H1 (cell line): ENCODE measurements around the gene TLR9. TPM values are rescaled to one million over a fixed set of nuclear protein-coding genes. Genes with fewer than 3 reads are reported as not detected.

Experiments
- CTCF ChIA-PET: fragments of 300-600 bp; sonication (Branson Sonifier 250); formaldehyde crosslinking; loops from one replicate; lab custom pipeline; 2021; ENCODE audit not compliant: partially characterized antibody; lab: Charles Lee
- POLR2A ChIA-PET: fragments of 300-600 bp; sonication (Branson Sonifier 250); formaldehyde crosslinking; loops from one replicate; lab custom pipeline; 2021; ENCODE audit warnings: inconsistent platforms; ENCODE audit not compliant: partially characterized antibody; lab: Charles Lee
- DNase-seq, 2 experiments: peaks; one replicate each; pipeline versions ENCODE4 v3.0.0 to v3.0.0-alpha.2; 2010 to 2022; ENCODE audit warnings: low spot score in 2 of 2, low read depth in 1 of 2, mixed read lengths in 1 of 2
- FAIRE-seq: peaks from 2 replicates; lab custom pipeline; 2011; peaks lifted over from hg19 to GRCh38; lab: Jason Lieb, UNC
- H2AFZ ChIP-seq: 2 replicates; pipeline ENCODE4 v1.8.1; 2012; ENCODE audit warnings: low read length, inconsistent platforms
- H2AK5ac ChIP-seq: 2 replicates; pipeline ENCODE4 v1.6.1; 2013; ENCODE audit warnings: low read depth, low read length
- H2BK120ac ChIP-seq: replicated peaks from 2 replicates; pipeline ENCODE3; 2013; ENCODE audit warnings: low read depth, low read length, inconsistent platforms
- H2BK12ac ChIP-seq: 2 replicates; pipeline ENCODE4 v1.6.1; 2013; ENCODE audit warnings: low read depth, low read length
- H2BK15ac ChIP-seq: 2 replicates; pipeline ENCODE4 v1.6.1; 2013; ENCODE audit warnings: low read length
- H2BK20ac ChIP-seq: 2 replicates; pipeline ENCODE4 v1.6.1; 2013; ENCODE audit warnings: low read length
- H2BK5ac ChIP-seq: 2 replicates; pipeline ENCODE4 v1.6.1; 2013; ENCODE audit warnings: low read depth, low read length
- H3K14ac ChIP-seq: 2 replicates; pipeline ENCODE4 v1.6.1; 2013; ENCODE audit warnings: inconsistent platforms; ENCODE audit not compliant: insufficient read length
- H3K18ac ChIP-seq: 2 replicates; pipeline ENCODE4 v1.6.1; 2013; ENCODE audit warnings: low read length; ENCODE audit errors: extremely low read depth
- H3K23ac ChIP-seq: 2 replicates; pipeline ENCODE4 v1.6.1; 2013; ENCODE audit warnings: inconsistent platforms; ENCODE audit not compliant: insufficient read length
- H3K23me2 ChIP-seq: 2 replicates; pipeline ENCODE4 v1.6.1; 2013; ENCODE audit warnings: low read depth, low read length
- H3K27ac ChIP-seq: 2 replicates; pipeline ENCODE4 v1.6.1; 2011; ENCODE audit warnings: low read depth, low read length, inconsistent platforms
- H3K27me3 ChIP-seq, 4 experiments: replicated peaks in 1 of 4; 1 replicate in 1 of 4; 2 replicates in 3 of 4; pipeline versions ENCODE4 v1.6.1 to v1.8.1; 2011 to 2013; ENCODE audit warnings: low read length in 3 of 4, mild to moderate bottlenecking in 3 of 4, inconsistent platforms in 2 of 4, mixed read lengths in 2 of 4, moderate library complexity in 1 of 4; ENCODE audit not compliant: control insufficient read depth in 3 of 4, insufficient read depth in 3 of 4; ENCODE audit errors: extremely low read depth in 1 of 4
- H3K36me3 ChIP-seq, 4 experiments: 2 replicates each; pipeline versions ENCODE4 v1.6.1 to v1.8.1; 2011 to 2013; ENCODE audit warnings: mild to moderate bottlenecking in 4 of 4, low read length in 3 of 4, moderate library complexity in 2 of 4, control low read depth in 1 of 4, inconsistent platforms in 1 of 4; ENCODE audit not compliant: insufficient read depth in 4 of 4, control insufficient read depth in 2 of 4
- H3K4ac ChIP-seq: replicated peaks from 2 replicates; pipeline ENCODE3; 2013; ENCODE audit warnings: low read length, low read depth, mixed read lengths, inconsistent platforms; ENCODE audit not compliant: insufficient read length
- H3K4me1 ChIP-seq, 4 experiments: replicated peaks in 1 of 4; 1 replicate in 1 of 4; 2 replicates in 3 of 4; pipeline versions ENCODE4 v1.6.1 to v1.8.1; 2011 to 2013; ENCODE audit warnings: low read length in 3 of 4, inconsistent platforms in 2 of 4, mixed read lengths in 1 of 4; ENCODE audit not compliant: insufficient read depth in 4 of 4, control insufficient read depth in 3 of 4
- H3K4me2 ChIP-seq, 2 experiments: 2 replicates each; pipeline versions ENCODE4 v1.6.1 to v1.8.1; 2011 to 2013; ENCODE audit warnings: low read depth in 2 of 2, low read length in 2 of 2, control low read depth in 1 of 2, inconsistent platforms in 1 of 2, mild to moderate bottlenecking in 1 of 2; ENCODE audit not compliant: insufficient read depth in 1 of 2
- H3K4me3 ChIP-seq, 4 experiments: fragments of 200-600, 300-600 bp in 1 of 4; sonication (generic), shearing (Covaris generic), sonication (Bioruptor Twin) in 1 of 4; 2 replicates each; pipeline versions ENCODE4 v1.5.1 to v1.8.1; 2011 to 2016; ENCODE audit warnings: low read length in 4 of 4, low read depth in 3 of 4, control low read depth in 2 of 4, inconsistent platforms in 2 of 4, mild to moderate bottlenecking in 2 of 4, mixed read lengths in 1 of 4, moderate library complexity in 1 of 4; ENCODE audit not compliant: insufficient read depth in 2 of 4; ENCODE audit errors: extremely low read depth in 1 of 4
- H3K56ac ChIP-seq: replicated peaks from 2 replicates; pipeline ENCODE3; 2013; ENCODE audit warnings: low read depth, mild to moderate bottlenecking, mixed read lengths, low read length, inconsistent platforms; ENCODE audit not compliant: insufficient read length
- H3K79me1 ChIP-seq: 2 replicates; pipeline ENCODE4 v1.6.1; 2013; ENCODE audit warnings: low read depth, low read length, control low read depth
- H3K79me2 ChIP-seq, 2 experiments: 2 replicates each; pipeline versions ENCODE4 v1.6.1 to v1.8.1; 2012 to 2013; ENCODE audit warnings: low read length in 2 of 2, mild to moderate bottlenecking in 2 of 2, inconsistent platforms in 1 of 2; ENCODE audit not compliant: insufficient read depth in 2 of 2, control insufficient read depth in 1 of 2
- H3K9ac ChIP-seq, 4 experiments: replicated peaks in 1 of 4; 1 replicate in 1 of 4; 2 replicates in 3 of 4; pipeline versions ENCODE4 v1.6.1 to v1.8.1; 2011 to 2013; ENCODE audit warnings: low read depth in 3 of 4, low read length in 3 of 4, control low read depth in 2 of 4, mild to moderate bottlenecking in 2 of 4, moderate library complexity in 2 of 4, inconsistent platforms in 1 of 4; ENCODE audit errors: extremely low read depth in 1 of 4
- H3K9me3 ChIP-seq, 2 experiments: 2 replicates each; pipeline versions ENCODE4 v1.6.1 to v1.8.1; 2012 to 2013; ENCODE audit warnings: mild to moderate bottlenecking in 2 of 2, moderate library complexity in 2 of 2, control low read depth in 1 of 2, inconsistent platforms in 1 of 2, low read depth in 1 of 2, low read length in 1 of 2, mixed read lengths in 1 of 2; ENCODE audit not compliant: insufficient read depth in 2 of 2
- H4K20me1 ChIP-seq, 2 experiments: replicated peaks in 1 of 2; 2 replicates each; pipeline versions ENCODE3 to v1.8.1; 2011 to 2013; ENCODE audit warnings: inconsistent platforms in 2 of 2, low read length in 2 of 2, mild to moderate bottlenecking in 1 of 2; ENCODE audit not compliant: insufficient read depth in 2 of 2, control insufficient read depth in 1 of 2
- H4K5ac ChIP-seq: 2 replicates; pipeline ENCODE4 v1.6.1; 2013; ENCODE audit warnings: low read length, low read depth, mixed read lengths, inconsistent platforms; ENCODE audit not compliant: insufficient read length
- H4K8ac ChIP-seq: 2 replicates; pipeline ENCODE4 v1.8.0; 2013; ENCODE audit warnings: mild to moderate bottlenecking, moderate library complexity, low read length, inconsistent platforms; ENCODE audit not compliant: insufficient read depth; ENCODE audit errors: extremely low read depth
- H4K91ac ChIP-seq: replicated peaks from 2 replicates; pipeline ENCODE3; 2013; ENCODE audit warnings: low read length, mixed read lengths, inconsistent platforms; ENCODE audit not compliant: insufficient read length
- ASH2L ChIP-seq: fragments of 200-600, 300-600 bp; sonication (generic); IDR thresholded peaks from one replicate; pipeline ENCODE4 v1.7.1; 2017; ENCODE audit warnings: low read length
- CBX5 ChIP-seq: fragments of 300-800, 300-1000 bp; sonication (generic); IDR thresholded peaks from 2 replicates; pipeline ENCODE4 v1.7.1; 2016; ENCODE audit warnings: antibody characterized with exemption, low read length, low read depth
- CEBPB ChIP-seq: IDR thresholded peaks from 2 replicates; pipeline ENCODE4 v1.6.1; 2012; ENCODE audit warnings: low read depth, low read length
- EP300 ChIP-seq, 2 experiments: IDR thresholded peaks; 1 replicate in 1 of 2; 2 replicates in 1 of 2; pipeline ENCODE4 v1.6.1; 2011 to 2012; ENCODE audit warnings: low read depth in 2 of 2, low read length in 2 of 2, mild to moderate bottlenecking in 2 of 2, borderline replicate concordance in 1 of 2, inconsistent platforms in 1 of 2, moderate library complexity in 1 of 2
- EZH2 ChIP-seq: fragments of 200-600 bp; sonication (generic); IDR thresholded peaks from 2 replicates; pipeline ENCODE4 v1.7.1; 2012; ENCODE audit warnings: low read depth, mild to moderate bottlenecking, moderate library complexity, low read length, inconsistent platforms; ENCODE audit not compliant: severe bottlenecking
- HDAC2 ChIP-seq, 2 experiments: fragments of 300-600 bp in 1 of 2; sonication (generic) in 1 of 2; IDR thresholded peaks; 2 replicates each; pipeline ENCODE4 v1.6.1; 2011 to 2012; ENCODE audit warnings: low read depth in 2 of 2, low read length in 2 of 2, mild to moderate bottlenecking in 2 of 2, moderate library complexity in 2 of 2, borderline replicate concordance in 1 of 2, inconsistent platforms in 1 of 2
- JUND ChIP-seq: IDR thresholded peaks from 2 replicates; pipeline ENCODE4 v1.6.1; 2011; ENCODE audit warnings: mild to moderate bottlenecking, improper control_type of control experiment, low read length
- KDM5A ChIP-seq: fragments of 200-600 bp; IDR thresholded peaks from 2 replicates; pipeline ENCODE4 v1.7.1; 2012; ENCODE audit warnings: mild to moderate bottlenecking, low read length, inconsistent platforms, mixed read lengths
- RNF2 ChIP-seq: fragments of 200-900, 300-1000 bp; sonication (generic); IDR thresholded peaks from 2 replicates; pipeline ENCODE4 v1.7.1; 2016; ENCODE audit warnings: borderline replicate concordance, low read depth, mild to moderate bottlenecking, antibody characterized with exemption, low read length; ENCODE audit not compliant: poor library complexity, severe bottlenecking; ENCODE audit errors: missing control alignments
- SAP30 ChIP-seq: fragments of 300-600 bp; sonication (generic); IDR thresholded peaks from 2 replicates; pipeline ENCODE4 v1.7.1; 2012; ENCODE audit warnings: low read length, moderate library complexity, mild to moderate bottlenecking, inconsistent platforms; ENCODE audit not compliant: insufficient read depth, insufficient replicate concordance
- TAF1 ChIP-seq: IDR thresholded peaks from 2 replicates; pipeline ENCODE4 v1.6.1; 2011; ENCODE audit warnings: mild to moderate bottlenecking, low read depth, low read length
- WGBS, 2 experiments: shearing (Covaris generic) in 1 of 2; methylation state at CpG; one replicate each; pipeline versions ENCODE4 v1.1.6 to v1.1.7; 2013 to 2015; ENCODE audit warnings: low lambda C conversion rate in 2 of 2, mixed read lengths in 2 of 2, inconsistent platforms in 1 of 2, low coverage in 1 of 2, missing lambda C conversion rate in 1 of 2; ENCODE audit not compliant: insufficient replicate concordance in 2 of 2, insufficient coverage in 1 of 2, insufficient read length in 1 of 2; ENCODE audit errors: extremely low coverage in 1 of 2, missing lambda C conversion rate in 1 of 2; 5-methylcytosine and 5-hydroxymethylcytosine counted together
- polyA plus RNA-seq, 7 experiments: library from polyadenylated mRNA; depleted of rRNA in 3 of 7; stranded (reverse) in 5 of 7; unstranded in 2 of 7; fragments of >200 nt in 5 of 7; fragments of 200-250 nt in 2 of 7; gene quantifications; 1 replicate in 5 of 7; 2 replicates in 1 of 7; 4 replicates in 1 of 7; pipeline versions ENCODE4 v1.2.1 to v1.2.3, GENCODE V29; 2011 to 2013; ENCODE audit warnings: missing spikeins in 2 of 7, mixed read lengths in 2 of 7
- total RNA-seq: library from RNA; stranded (reverse); fragmentation: NEBNext Ultra II Directional; extraction: Animal tissue kit (Norgen Biotek cat#: 25700); gene quantifications from 2 replicates; pipeline ENCODE4 v1.2.1, GENCODE V29; 2021

The TLR9 gene
- total and polyA plus RNA-seq, 2 of the 8 experiments (the other 6 are each of a cell fraction or from before 2014, with no cell fraction given): 0.05 TPM; not detected in 1

- Histone ChIP-seq H3K79me1 (no peaks in the 10 kb centered on the region), H3K14ac (no peak overlapping the region), H3K4me1 (peaks cover 0 to 2% (median 0%) of the 10 kb centered on the region in 4 experiments; a peak in 2 of 7 replicates), H3K4me3 (no peak overlapping the region), H3K79me2 (no peaks in the 10 kb centered on the region), H2BK5ac (no peak overlapping the region), H2BK120ac (no peak overlapping the region), H3K36me3 (peaks cover 0 to 11% (median 9%) of the 10 kb centered on the region in 4 experiments; a peak in 6 of 8 replicates), H4K91ac (no peak overlapping the region), H4K20me1 (no peaks in the 10 kb centered on the region), H2AFZ (no peak overlapping the region), H2BK20ac (no peak overlapping the region), H3K9ac (no peak overlapping the region), H2BK15ac (peak overlapping the region; percentile 61; the same call in 1 of the 2 replicates), H3K27ac (no peak overlapping the region), H2AK5ac (no peak overlapping the region), H4K8ac (no peak overlapping the region), H3K27me3 (no peaks in the 10 kb centered on the region), H3K18ac (no peak overlapping the region), H3K23ac (no peak overlapping the region), H3K56ac (no peak overlapping the region), H3K23me2 (no peaks in the 10 kb centered on the region), H3K4me2 (no peak overlapping the region), H3K9me3 (no peaks in the 10 kb centered on the region), H2BK12ac (no peak overlapping the region), H4K5ac (no peak overlapping the region), H3K4ac (no peak overlapping the region)
- no peak for FAIRE-seq
- DNase-seq: no peak
- ChIA-PET CTCF (interaction anchor here (0.7 to 20.4 kb wide), 30 partner anchors 9 to 291 kb away, joined by 3 to 336 read pairs (median 4); partner anchors contain the start of genes TNNC1 and TWF2), POLR2A (interaction anchor here (0.8 to 2.4 kb wide), 5 partner anchors 13 to 223 kb away, joined by 3 to 7 read pairs (median 5); partner anchors contain the start of genes PPM1M and RPL29)
- WGBS, 2 experiments: 75% methylated on average over 6 of the region's 6 CpGs; no CpG with 5 or more reads in 1 of the 2 experiments
- TF ChIP-seq EP300 (IDR thresholded peaks at IDR 0.05; ENCODE audit: borderline replicate concordance in 1 of 2, low read depth in 2 of 2, low read length in 2 of 2): no peak
- no peak for TF ChIP-seq SAP30
- no peak for TF ChIP-seq JUND
- no peak for TF ChIP-seq EZH2
- TF ChIP-seq CBX5: no peak
- TF ChIP-seq RNF2: no peak
- no peak for TF ChIP-seq TAF1
- TF ChIP-seq KDM5A: no peak
- no peak for TF ChIP-seq CEBPB
- TF ChIP-seq ASH2L: no peak
- no peak for TF ChIP-seq HDAC2 (IDR thresholded peaks at IDR 0.05; ENCODE audit: borderline replicate concordance in 1 of 2, low read depth in 2 of 2, low read length in 2 of 2)
These were observed 6.4 kb downstream of the TLR9 start for GRCh38 chr3:52218937-52219650.
